GM12878 (cell line): ENCODE results near the gene ATP7B.

Experiments
- SP1 ChIP-seq: IDR thresholded peaks from one replicate; pipeline ENCODE4 v1.6.1; 2011; ENCODE audit warnings: low read depth, low read length
- TF ChIP-seq, protein P1 (sequence below), 3 experiments: IDR thresholded peaks in 2 of 3; conservative IDR thresholded peaks in 1 of 3; 2 replicates each; pipeline ENCODE4 v1.5.1; 2011; ENCODE audit warnings: low read depth in 3 of 3, low read length in 3 of 3, mild to moderate bottlenecking in 3 of 3, control low read depth in 2 of 3, moderate library complexity in 2 of 3, inconsistent platforms in 1 of 3, mixed read lengths in 1 of 3; ENCODE audit not compliant: control insufficient read depth in 2 of 3, insufficient read depth in 1 of 3; ENCODE audit errors: extremely low read depth in 1 of 3

DNA sequence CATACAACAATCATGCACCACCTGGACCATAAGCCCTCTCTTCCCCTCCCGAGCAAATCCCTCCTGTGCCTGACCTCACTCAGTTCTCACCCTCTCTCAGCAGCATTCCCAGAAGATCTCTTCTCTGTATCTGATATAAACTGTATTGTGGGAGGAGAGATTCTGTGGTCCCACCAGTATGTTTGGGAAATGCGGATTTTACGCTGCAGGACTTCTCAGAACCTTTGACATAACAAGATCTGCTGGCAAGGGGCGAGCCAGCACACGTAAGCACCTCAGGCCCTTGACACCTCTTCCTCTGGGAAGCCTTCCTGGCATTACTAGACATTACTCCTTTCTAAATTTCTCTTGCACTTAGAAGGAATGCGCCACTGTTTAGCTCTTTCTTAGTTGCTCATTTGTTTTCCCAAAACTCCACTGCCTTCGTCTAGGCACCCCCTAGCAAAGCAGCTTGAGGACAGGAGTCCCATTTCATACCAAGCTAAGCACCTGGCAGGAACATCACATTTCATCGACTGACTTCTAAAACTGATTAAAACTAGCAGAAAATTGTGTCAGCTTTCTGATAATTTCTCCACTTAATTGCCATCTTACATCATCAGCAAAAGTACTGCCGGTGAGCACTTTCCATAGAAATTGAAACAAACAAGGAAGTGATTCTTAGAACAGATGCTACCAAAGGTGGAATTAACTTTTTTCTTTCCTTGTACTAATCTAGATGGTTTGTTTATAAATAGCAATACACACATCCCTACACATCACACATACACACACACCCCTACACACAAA lies 86.3 kb downstream of the ATP7B start:
- no peak for TF ChIP-seq SP1
- TF ChIP-seq, protein P1, sequence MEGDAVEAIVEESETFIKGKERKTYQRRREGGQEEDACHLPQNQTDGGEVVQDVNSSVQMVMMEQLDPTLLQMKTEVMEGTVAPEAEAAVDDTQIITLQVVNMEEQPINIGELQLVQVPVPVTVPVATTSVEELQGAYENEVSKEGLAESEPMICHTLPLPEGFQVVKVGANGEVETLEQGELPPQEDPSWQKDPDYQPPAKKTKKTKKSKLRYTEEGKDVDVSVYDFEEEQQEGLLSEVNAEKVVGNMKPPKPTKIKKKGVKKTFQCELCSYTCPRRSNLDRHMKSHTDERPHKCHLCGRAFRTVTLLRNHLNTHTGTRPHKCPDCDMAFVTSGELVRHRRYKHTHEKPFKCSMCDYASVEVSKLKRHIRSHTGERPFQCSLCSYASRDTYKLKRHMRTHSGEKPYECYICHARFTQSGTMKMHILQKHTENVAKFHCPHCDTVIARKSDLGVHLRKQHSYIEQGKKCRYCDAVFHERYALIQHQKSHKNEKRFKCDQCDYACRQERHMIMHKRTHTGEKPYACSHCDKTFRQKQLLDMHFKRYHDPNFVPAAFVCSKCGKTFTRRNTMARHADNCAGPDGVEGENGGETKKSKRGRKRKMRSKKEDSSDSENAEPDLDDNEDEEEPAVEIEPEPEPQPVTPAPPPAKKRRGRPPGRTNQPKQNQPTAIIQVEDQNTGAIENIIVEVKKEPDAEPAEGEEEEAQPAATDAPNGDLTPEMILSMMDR (IDR thresholded peaks at IDR 0.05 in 2 of 3, conservative IDR thresholded peaks at IDR 0.05 in 1 of 3; ENCODE audit: control insufficient read depth in 2 of 3, extremely low read depth in 1 of 3, insufficient read depth in 1 of 3, low read depth in 3 of 3, low read length in 3 of 3): no peak
